Mucosa of descending colon (tissue), 3 donors: ENCODE measurements around the gene ALS2. TPM values are rescaled to one million over a fixed set of nuclear protein-coding genes. Genes with fewer than 3 reads are reported as not detected.

Source experiments
- ATAC-seq: fragments of 200-7000 bp; cut with Tn5 transposase; one replicate; pipeline ENCODE4 v1.9.1; 2020; ENCODE audit warnings: mild to moderate bottlenecking, moderate library complexity
- DNase-seq, 3 donors: peaks; one replicate each; pipeline ENCODE4 v3.0.0-alpha.2; 2020
- H3K36me3 ChIP-seq: fragments of 200-600 bp; one replicate; pipeline ENCODE4 v1.8.0; 2021; ENCODE audit warnings: low read depth, mild to moderate bottlenecking
- H3K4me1 ChIP-seq: fragments of 200-600 bp; one replicate; pipeline ENCODE4 v1.8.0; 2021; ENCODE audit warnings: low read depth, mild to moderate bottlenecking
- H3K4me3 ChIP-seq: fragments of 200-600 bp; one replicate; pipeline ENCODE4 v1.8.0; 2021; ENCODE audit warnings: mild to moderate bottlenecking
- H3K9me3 ChIP-seq: fragments of 200-600 bp; one replicate; pipeline ENCODE4 v1.8.0; 2021; ENCODE audit warnings: mild to moderate bottlenecking
- CTCF ChIP-seq: fragments of 200-600 bp; IDR thresholded peaks from one replicate; pipeline ENCODE4 v1.8.0; 2022; ENCODE audit warnings: antibody characterized with exemption, mild to moderate bottlenecking
- intact Hi-C, 2 donors: fragments of 100-400 bp; cut with DNase I in 1 of 2; cut with micrococcal nuclease in 1 of 2; formaldehyde crosslinking; loops; one replicate each; pipeline versions ENCODE4 v1.11.0 to v1.11.1; 2022; cut with DNase I, micrococcal nuclease
- total RNA-seq, 3 donors: library from RNA; stranded (reverse); fragmentation: NEBNext Ultra II Directional in 2 of 3; extraction: Animal tissue kit (Norgen Biotek cat#: 25700) in 2 of 3; gene quantifications; one replicate each; pipeline versions ENCODE4 v1.2.1 to v1.2.4, GENCODE V29; 2021 to 2023
- donor health status: DM: no; HTN: no; CAD: no; lungs with moderate emphysema.
- donor health status: DM: no; HTN: no; CAD: no.
- donor health status: DM: no; HTN: yes; CAD: no.

Gene ALS2
- total RNA-seq, 3 donors from 2014 or later, result 8.8 to 18.2 (median 13.3) TPM

GRCh38 chr2:201784563-201784962 is 3.8 kb upstream of the ALS2 start:
- intact Hi-C loops, result no loop called here
- ATAC-seq (no peak), DNase-seq (no peak)
- Histone ChIP-seq H3K9me3 (no peaks in the 10 kb centered on the region), H3K4me1 (peaks cover 5% of the 10 kb centered on the region), H3K36me3 (no peaks in the 10 kb centered on the region), H3K4me3 (no peak overlapping the region)
- TF ChIP-seq CTCF, result no peak

DNA sequence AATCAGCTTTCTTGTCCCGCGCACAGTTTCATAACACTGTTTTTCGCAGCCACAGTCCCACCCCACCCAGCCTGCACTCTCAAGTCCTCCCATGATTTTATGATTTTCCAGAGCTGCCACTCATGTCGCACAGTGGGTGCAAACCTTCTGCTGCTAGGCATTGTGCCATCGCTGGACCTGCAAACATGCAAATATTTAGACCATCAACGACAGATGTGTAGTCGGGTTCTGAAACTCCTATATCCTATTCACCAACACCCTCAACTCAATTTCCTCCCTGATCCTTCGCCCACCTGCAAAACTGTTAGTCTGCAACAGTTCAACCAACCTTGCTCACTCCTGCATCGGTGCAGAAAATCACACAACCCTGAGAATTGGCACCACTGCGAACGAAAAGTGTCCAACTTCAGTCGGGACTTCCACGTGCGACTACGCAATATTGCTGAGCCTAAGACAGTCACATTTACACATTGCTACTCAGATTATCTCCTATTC is 871 bp upstream of the ALS2 start:
- intact Hi-C loops, result no loop called here
- H3K4me3 ChIP-seq, result peak overlapping the region; percentile 90
- H3K4me1 ChIP-seq, result peaks cover 17% of the 10 kb centered on the region
- ATAC-seq (peak; percentile 2), DNase-seq (no peak)
- no peaks in the 10 kb centered on the region for H3K36me3 ChIP-seq
- no peaks in the 10 kb centered on the region for H3K9me3 ChIP-seq
- TF ChIP-seq CTCF, result no peak

GRCh38 chr2:201779901-201780673 is 646 bp downstream of the ALS2 start:
- H3K4me1 ChIP-seq, result peaks cover 17% of the 10 kb centered on the region
- no peaks in the 10 kb centered on the region for H3K9me3 ChIP-seq
- H3K4me3 ChIP-seq, result peak overlapping the region; percentile 90
- no peak for TF ChIP-seq CTCF
- H3K36me3 ChIP-seq, result no peaks in the 10 kb centered on the region
- peak in 1 of 3 donors; percentile 33 for DNase-seq
- intact Hi-C loops, result no loop called here
- peak; percentile 21 for ATAC-seq

GRCh38 chr2:201777869-201778268 is 2.9 kb downstream of the ALS2 start:
- TF ChIP-seq CTCF, result no peak
- intact Hi-C loops, result no loop called here
- Histone ChIP-seq H3K4me3 (no peak overlapping the region), H3K4me1 (peaks cover 17% of the 10 kb centered on the region), H3K9me3 (no peaks in the 10 kb centered on the region), H3K36me3 (no peaks in the 10 kb centered on the region)
- no peak for ATAC-seq
- no peak for DNase-seq

DNA sequence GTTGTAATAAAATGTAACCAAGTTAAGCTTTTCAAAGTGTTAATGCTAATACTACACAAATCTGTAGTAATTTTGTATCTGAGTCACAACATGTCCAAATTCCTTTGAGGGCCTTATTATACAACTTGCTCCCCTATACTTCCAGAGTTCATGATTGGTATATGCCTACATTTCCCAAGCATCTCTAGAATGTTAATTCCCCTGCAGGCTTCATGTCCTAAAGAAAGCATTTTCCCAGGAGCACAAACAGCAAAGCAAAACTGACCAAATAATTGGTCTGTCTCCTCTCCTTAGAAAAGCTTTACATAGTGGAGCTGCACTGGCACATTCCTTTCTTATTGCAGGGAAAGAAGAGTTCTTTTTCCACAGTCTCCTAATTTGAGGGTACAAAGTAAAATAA is 3.7 kb downstream of the ALS2 start:
- no peaks in the 10 kb centered on the region for H3K9me3 ChIP-seq
- intact Hi-C loops, result no loop called here
- no peak for TF ChIP-seq CTCF
- DNase-seq (no peak), ATAC-seq (no peak)
- H3K4me1 ChIP-seq, result peaks cover 17% of the 10 kb centered on the region
- H3K36me3 ChIP-seq, result no peaks in the 10 kb centered on the region
- no peak overlapping the region for H3K4me3 ChIP-seq
